ENCODE results near the gene CAPN7. TPM values are rescaled to one million over a fixed set of nuclear protein-coding genes. Genes with fewer than 3 reads are reported as not detected.
A peak's percentile ranks its signal among the peaks of the same experiment; 100 is the strongest.

Gene CAPN7
- polyA plus RNA-seq, 3 donors from 2014 or later: 4.1 to 25.7 (median 19.4) TPM

- no peak for DNase-seq
- Mint-ChIP-seq H3K9me3 (no peaks in the 10 kb centered on the region), H3K27me3 (ENCODE audit: low read depth in 3 of 3) (peaks cover 0 to 4% (median 0%) of the 10 kb centered on the region in 3 donors), H3K4me3 (peak overlapping the region in 3 of 5 donors; percentile 26 to 47 (median 29)), H3K27ac (peak overlapping the region; percentile 62 to 93 (median 76)), H3K4me1 (peaks cover 99 to 100% of the 10 kb centered on the region in 2 donors), H3K36me3 (peaks cover 0 to 6% (median 0%) of the 10 kb centered on the region in 3 donors)
Observed at GRCh38 chr3:15277861-15278500, 71.9 kb downstream of the CAPN7 start.

- H3K4me1 Mint-ChIP-seq: peaks cover 99 to 100% of the 10 kb centered on the region in 2 donors
- peaks cover 0 to 4% (median 0%) of the 10 kb centered on the region in 3 donors for H3K27me3 Mint-ChIP-seq (ENCODE audit: low read depth in 3 of 3)
- H3K4me3 Mint-ChIP-seq: peak overlapping the region in 4 of 5 donors; percentile 3 to 39 (median 14)
- peaks cover 0 to 6% (median 0%) of the 10 kb centered on the region in 3 donors for H3K36me3 Mint-ChIP-seq
- peak overlapping the region; percentile 36 to 88 (median 72) for H3K27ac Mint-ChIP-seq
- no peak for DNase-seq
- no peaks in the 10 kb centered on the region for H3K9me3 Mint-ChIP-seq
Observed at GRCh38 chr3:15279205-15279604, 73.2 kb downstream of the CAPN7 start.

- Mint-ChIP-seq H3K4me3 (peak overlapping the region in 4 of 5 donors; percentile 4 to 70 (median 44)), H3K9me3 (no peaks in the 10 kb centered on the region), H3K4me1 (peaks cover 99 to 100% of the 10 kb centered on the region in 2 donors), H3K27me3 (ENCODE audit: low read depth in 3 of 3) (peaks cover 0 to 2% (median 0%) of the 10 kb centered on the region in 3 donors), H3K27ac (peak overlapping the region; percentile 36 to 88 (median 69)), H3K36me3 (peaks cover 0 to 9% (median 0%) of the 10 kb centered on the region in 3 donors)
- no peak for DNase-seq
Observed at GRCh38 chr3:15279671-15280402, 73.8 kb downstream of the CAPN7 start.

GRCh38 chr3:15280853-15281532 is 74.9 kb downstream of the CAPN7 start:
- peak overlapping the region; percentile 53 to 88 (median 69) for H3K27ac Mint-ChIP-seq
- peak overlapping the region in 4 of 5 donors; percentile 17 to 70 (median 39) for H3K4me3 Mint-ChIP-seq
- DNase-seq: no peak
- peaks cover 0 to 14% (median 4%) of the 10 kb centered on the region in 3 donors for H3K36me3 Mint-ChIP-seq
- peaks cover 100% of the 10 kb centered on the region in 2 donors for H3K4me1 Mint-ChIP-seq
- H3K9me3 Mint-ChIP-seq: no peaks in the 10 kb centered on the region
- H3K27me3 Mint-ChIP-seq (ENCODE audit: low read depth in 3 of 3): no peaks in the 10 kb centered on the region

GRCh38 chr3:15281817-15282216 is 75.8 kb downstream of the CAPN7 start:
- Mint-ChIP-seq H3K4me1 (peaks cover 100% of the 10 kb centered on the region in 2 donors), H3K36me3 (peaks cover 0 to 14% (median 4%) of the 10 kb centered on the region in 3 donors), H3K27me3 (ENCODE audit: low read depth in 3 of 3) (no peaks in the 10 kb centered on the region), H3K4me3 (peak overlapping the region in 1 of 5 donors; percentile 36), H3K27ac (peak overlapping the region in 3 of 6 donors; percentile 24 to 70 (median 61)), H3K9me3 (no peaks in the 10 kb centered on the region)
- no peak for DNase-seq

- H3K27ac Mint-ChIP-seq: peak overlapping the region; percentile 62 to 93 (median 70)
- H3K36me3 Mint-ChIP-seq: peaks cover 0 to 25% (median 4%) of the 10 kb centered on the region in 3 donors
- DNase-seq: no peak
- no peaks in the 10 kb centered on the region for H3K9me3 Mint-ChIP-seq
- peak overlapping the region; percentile 39 to 67 (median 48) for H3K4me3 Mint-ChIP-seq
- peaks cover 100% of the 10 kb centered on the region in 2 donors for H3K4me1 Mint-ChIP-seq
- no peaks in the 10 kb centered on the region for H3K27me3 Mint-ChIP-seq (ENCODE audit: low read depth in 3 of 3)
Observed at GRCh38 chr3:15283702-15284101, 77.7 kb downstream of the CAPN7 start.

- peaks cover 100% of the 10 kb centered on the region in 2 donors for H3K4me1 Mint-ChIP-seq
- peaks cover 0 to 25% (median 4%) of the 10 kb centered on the region in 3 donors for H3K36me3 Mint-ChIP-seq
- no peaks in the 10 kb centered on the region for H3K9me3 Mint-ChIP-seq
- peak overlapping the region; percentile 62 to 93 (median 70) for H3K27ac Mint-ChIP-seq
- no peak for DNase-seq
- H3K27me3 Mint-ChIP-seq (ENCODE audit: low read depth in 3 of 3): no peaks in the 10 kb centered on the region
- H3K4me3 Mint-ChIP-seq: peak overlapping the region; percentile 24 to 67 (median 49)
Observed at GRCh38 chr3:15284121-15284889, 78.3 kb downstream of the CAPN7 start.

- Mint-ChIP-seq H3K4me3 (peak overlapping the region in 1 of 5 donors; percentile 17), H3K4me1 (peaks cover 99 to 100% of the 10 kb centered on the region in 2 donors), H3K27me3 (ENCODE audit: low read depth in 3 of 3) (peaks cover 0 to 2% (median 0%) of the 10 kb centered on the region in 3 donors), H3K9me3 (no peaks in the 10 kb centered on the region), H3K36me3 (peaks cover 0 to 20% (median 4%) of the 10 kb centered on the region in 3 donors), H3K27ac (peak overlapping the region in 4 of 6 donors; percentile 6 to 94 (median 76))
- no peak for DNase-seq
Observed at GRCh38 chr3:15286022-15286421, 80.0 kb downstream of the CAPN7 start.

GRCh38 chr3:15287565-15288330 is 81.7 kb downstream of the CAPN7 start:
- Mint-ChIP-seq H3K27ac (peak overlapping the region; percentile 79 to 95 (median 92)), H3K27me3 (ENCODE audit: low read depth in 3 of 3) (peaks cover 3 to 7% (median 5%) of the 10 kb centered on the region in 3 donors), H3K9me3 (no peaks in the 10 kb centered on the region), H3K4me3 (peak overlapping the region in 1 of 5 donors; percentile 33), H3K36me3 (peaks cover 0 to 20% (median 4%) of the 10 kb centered on the region in 3 donors), H3K4me1 (peaks cover 99 to 100% of the 10 kb centered on the region in 2 donors)
- no peak for DNase-seq

GRCh38 chr3:15288331-15289035 is 82.4 kb downstream of the CAPN7 start:
- peaks cover 0 to 20% (median 4%) of the 10 kb centered on the region in 3 donors for H3K36me3 Mint-ChIP-seq
- peaks cover 3 to 7% (median 5%) of the 10 kb centered on the region in 3 donors for H3K27me3 Mint-ChIP-seq (ENCODE audit: low read depth in 3 of 3)
- peaks cover 99 to 100% of the 10 kb centered on the region in 2 donors for H3K4me1 Mint-ChIP-seq
- H3K9me3 Mint-ChIP-seq: no peaks in the 10 kb centered on the region
- peak overlapping the region; percentile 79 to 95 (median 94) for H3K27ac Mint-ChIP-seq
- no peak for DNase-seq
- peak overlapping the region; percentile 38 to 72 (median 54) for H3K4me3 Mint-ChIP-seq

- Mint-ChIP-seq H3K27ac (peak overlapping the region; percentile 82 to 95 (median 94)), H3K36me3 (peaks cover 4 to 20% (median 8%) of the 10 kb centered on the region in 3 donors), H3K4me1 (peaks cover 99 to 100% of the 10 kb centered on the region in 2 donors), H3K4me3 (peak overlapping the region; percentile 54 to 82 (median 72)), H3K27me3 (ENCODE audit: low read depth in 3 of 3) (peaks cover 3 to 7% (median 5%) of the 10 kb centered on the region in 3 donors), H3K9me3 (no peaks in the 10 kb centered on the region)
- no peak for DNase-seq
Observed at GRCh38 chr3:15289661-15290060, 83.6 kb downstream of the CAPN7 start.

- H3K27me3 Mint-ChIP-seq (ENCODE audit: low read depth in 3 of 3): peaks cover 3 to 7% (median 5%) of the 10 kb centered on the region in 3 donors
- no peak for DNase-seq
- peak overlapping the region; percentile 69 to 93 (median 82) for H3K4me3 Mint-ChIP-seq
- H3K36me3 Mint-ChIP-seq: peaks cover 5 to 18% (median 8%) of the 10 kb centered on the region in 3 donors
- H3K4me1 Mint-ChIP-seq: peaks cover 99 to 100% of the 10 kb centered on the region in 2 donors
- H3K9me3 Mint-ChIP-seq: no peaks in the 10 kb centered on the region
- peak overlapping the region; percentile 92 to 99 (median 94) for H3K27ac Mint-ChIP-seq
Observed at GRCh38 chr3:15290736-15291135, 84.7 kb downstream of the CAPN7 start.
